GM12873 (cell line): Measurements from ENCODE around the gene PTPN4.

Experiments used
- CTCF ChIP-seq: IDR thresholded peaks from 2 replicates; pipeline ENCODE4 v1.5.1; 2012; ENCODE audit warnings: low read depth, mild to moderate bottlenecking, moderate library complexity, low read length, control low read depth; ENCODE audit not compliant: insufficient read depth; ENCODE audit errors: missing control alignments

Gene PTPN4

GRCh38 chr2:119782308-119783027, 22.7 kb downstream of the PTPN4 start:
- no peak for TF ChIP-seq CTCF

GRCh38 chr2:119784876-119785275, 25.2 kb downstream of the PTPN4 start:
- no peak for TF ChIP-seq CTCF

- TF ChIP-seq CTCF = no peak
These were observed 26.6 kb downstream of the PTPN4 start for GRCh38 chr2:119786295-119786694.

- TF ChIP-seq CTCF = no peak
These were observed 29.0 kb downstream of the PTPN4 start for GRCh38 chr2:119788752-119789151.

GRCh38 chr2:119790466-119790865, 30.7 kb downstream of the PTPN4 start:
- TF ChIP-seq CTCF = no peak

GRCh38 chr2:119792907-119793312, 33.2 kb downstream of the PTPN4 start:
- no peak for TF ChIP-seq CTCF

GRCh38 chr2:119794237-119794636, 34.5 kb downstream of the PTPN4 start:
- no peak for TF ChIP-seq CTCF
